Epithelial cell of esophagus (primary cell): ENCODE results near the gene ARFIP2.

Source experiments
- DNase-seq: peaks from one replicate; pipeline ENCODE4 v3.0.0; 2010; ENCODE audit warnings: low read depth
- H3K4me3 ChIP-seq: 2 replicates; pipeline ENCODE4 v1.5.1; 2011; ENCODE audit warnings: mild to moderate bottlenecking, low read length, control low read depth
- TF ChIP-seq, protein P1 (sequence below): IDR thresholded peaks from 2 replicates; pipeline ENCODE4 v1.5.1; 2011; ENCODE audit warnings: low read depth, mild to moderate bottlenecking, low read length, control low read depth, inconsistent platforms; ENCODE audit not compliant: insufficient read depth; ENCODE audit errors: missing control alignments

ARFIP2 gene

DNA sequence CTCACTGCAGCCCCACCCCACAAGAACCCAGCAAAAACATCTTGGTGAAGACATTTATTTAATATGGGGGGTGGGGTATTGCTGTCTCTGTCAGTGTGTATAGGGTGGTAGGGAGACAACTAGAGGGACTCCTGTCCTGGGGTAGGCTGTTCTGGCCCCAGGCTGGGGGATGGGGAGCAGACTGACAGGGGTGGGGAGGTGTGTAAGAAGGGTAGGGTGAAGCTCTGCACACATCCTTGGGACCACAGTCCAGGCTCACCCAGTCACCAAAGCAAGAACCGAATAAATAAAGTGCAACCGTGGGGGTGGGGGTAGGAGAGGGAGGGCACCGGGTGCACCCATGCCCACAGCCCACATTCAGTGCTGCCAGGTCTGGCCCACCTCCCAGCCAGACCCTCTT is 32.6 kb downstream of the ARFIP2 start:
- TF ChIP-seq, protein P1, sequence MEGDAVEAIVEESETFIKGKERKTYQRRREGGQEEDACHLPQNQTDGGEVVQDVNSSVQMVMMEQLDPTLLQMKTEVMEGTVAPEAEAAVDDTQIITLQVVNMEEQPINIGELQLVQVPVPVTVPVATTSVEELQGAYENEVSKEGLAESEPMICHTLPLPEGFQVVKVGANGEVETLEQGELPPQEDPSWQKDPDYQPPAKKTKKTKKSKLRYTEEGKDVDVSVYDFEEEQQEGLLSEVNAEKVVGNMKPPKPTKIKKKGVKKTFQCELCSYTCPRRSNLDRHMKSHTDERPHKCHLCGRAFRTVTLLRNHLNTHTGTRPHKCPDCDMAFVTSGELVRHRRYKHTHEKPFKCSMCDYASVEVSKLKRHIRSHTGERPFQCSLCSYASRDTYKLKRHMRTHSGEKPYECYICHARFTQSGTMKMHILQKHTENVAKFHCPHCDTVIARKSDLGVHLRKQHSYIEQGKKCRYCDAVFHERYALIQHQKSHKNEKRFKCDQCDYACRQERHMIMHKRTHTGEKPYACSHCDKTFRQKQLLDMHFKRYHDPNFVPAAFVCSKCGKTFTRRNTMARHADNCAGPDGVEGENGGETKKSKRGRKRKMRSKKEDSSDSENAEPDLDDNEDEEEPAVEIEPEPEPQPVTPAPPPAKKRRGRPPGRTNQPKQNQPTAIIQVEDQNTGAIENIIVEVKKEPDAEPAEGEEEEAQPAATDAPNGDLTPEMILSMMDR = no peak
- DNase-seq = no peak
- no peak overlapping the region for H3K4me3 ChIP-seq

- no peak overlapping the region for H3K4me3 ChIP-seq
- TF ChIP-seq, protein P1 = peak; percentile 80
- peak; percentile 61 for DNase-seq
Measured at GRCh38 chr11:6443269-6444003, 37.7 kb downstream of the ARFIP2 start.

DNA sequence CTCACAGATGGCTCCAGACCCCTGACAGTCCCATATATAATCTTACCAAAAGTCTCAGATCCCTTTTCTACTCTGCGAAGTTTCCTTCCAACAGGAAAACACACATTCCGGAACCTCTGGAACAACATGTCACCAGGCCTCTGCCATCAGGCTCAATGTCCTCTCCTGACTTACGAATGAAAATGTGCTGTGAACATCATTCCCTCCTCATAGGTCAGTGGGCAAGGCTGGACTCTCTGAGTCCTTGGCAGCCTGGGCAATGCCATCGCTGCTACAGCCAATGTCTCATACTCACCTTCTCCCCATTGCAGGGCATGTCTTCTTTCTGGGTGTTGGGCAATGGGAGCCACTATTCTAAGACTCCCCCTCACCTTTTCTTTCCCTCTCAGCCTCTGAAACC is 38.7 kb downstream of the ARFIP2 start:
- TF ChIP-seq, protein P1 = no peak
- H3K4me3 ChIP-seq = no peak overlapping the region
- DNase-seq = no peak

GRCh38 chr11:6440906-6441358 is 40.2 kb downstream of the ARFIP2 start, which contains the start of gene HPX:
HPX (minus strand) TSS chr11:6440987; CDS start chr11:6440963, 24 bp downstream.
- TF ChIP-seq, protein P1 = no peak
- no peak for DNase-seq

GRCh38 chr11:6438979-6439571 is 42.1 kb downstream of the ARFIP2 start:
- DNase-seq = peak; percentile 68
- TF ChIP-seq, protein P1 = peak; percentile 81

More at GRCh38 chr11:6440906-6441358, 40.2 kb downstream of the ARFIP2 start, which contains the start of gene HPX:
- H3K4me3 ChIP-seq = no peak within 1 kb of the TSS

GRCh38 chr11:6437993-6438392 is 43.1 kb downstream of the ARFIP2 start:
- no peak overlapping the region for H3K4me3 ChIP-seq
- TF ChIP-seq, protein P1 = no peak
- no peak for DNase-seq

More at GRCh38 chr11:6438979-6439571, 42.1 kb downstream of the ARFIP2 start:
- no peak overlapping the region for H3K4me3 ChIP-seq

DNA sequence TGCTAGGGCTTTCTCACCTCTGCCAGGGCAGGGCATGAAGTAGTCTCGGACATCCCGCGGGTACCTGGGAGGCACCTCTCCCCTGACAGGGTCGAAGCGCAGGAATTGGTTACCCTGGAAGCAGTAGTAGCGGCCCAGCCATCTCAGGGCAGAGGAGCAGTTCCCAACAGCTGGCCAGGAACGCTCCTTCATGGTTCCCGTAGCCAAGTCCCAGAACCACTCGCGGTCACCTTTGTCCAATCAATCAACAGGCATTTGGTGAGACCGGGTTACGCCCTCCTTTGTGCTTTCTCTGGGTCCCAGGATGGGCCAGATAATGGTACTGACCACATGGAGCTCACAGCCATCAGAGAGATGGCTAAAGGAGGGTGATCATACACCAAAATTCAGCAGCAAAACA is 43.7 kb downstream of the ARFIP2 start:
- DNase-seq = no peak
- TF ChIP-seq, protein P1 = no peak
- H3K4me3 ChIP-seq = no peak overlapping the region
